ENCODE data around the gene OR6C75.
"Not testable (repeated sequence)": the region's sequence is repeated elsewhere in the genome, so short reads cannot be mapped to it uniquely, and the experiment has no call there.

- TF ChIP-seq CTCF, POLR2A (IDR thresholded peaks at IDR 0.05): not testable (repeated sequence)
These were observed 46.4 kb downstream of the OR6C75 start for GRCh38 chr12:55409133-55409532.
